ENCODE measurements around the gene FLOT1. TPM values are rescaled to one million over a fixed set of nuclear protein-coding genes. Genes with fewer than 3 reads are reported as not detected.
"Not testable (repeated sequence)": the region's sequence is repeated elsewhere in the genome, so short reads cannot be mapped to it uniquely, and the experiment has no call there.

Gene FLOT1
- total RNA-seq, 1 donor from 2014 or later: 77.6 TPM

- H3K4me2 ChIP-seq (ENCODE audit: low read length): no peak overlapping the region
- H3K4me3 Mint-ChIP-seq (ENCODE audit: unreplicated experiment): no peak overlapping the region
- peak overlapping the region; percentile 50 for H3K27ac ChIP-seq (ENCODE audit: low read depth, low read length)
- H3K4me1 ChIP-seq (ENCODE audit: insufficient read depth, low read length): peaks cover 30% of the 10 kb centered on the region
- H3K4me3 ChIP-seq (ENCODE audit: insufficient read depth, low read depth, low read length): no peak overlapping the region
- no peak for TF ChIP-seq EZH2 (IDR thresholded peaks at IDR 0.05; ENCODE audit: insufficient read depth, low read length)
- no peak for TF ChIP-seq CTCF (IDR thresholded peaks at IDR 0.05; ENCODE audit: insufficient read depth, low read depth, low read length)
- DNase-seq (ENCODE audit: low read depth) (no peak), FAIRE-seq (no peak)
- H3K79me2 ChIP-seq (ENCODE audit: insufficient read depth, low read length): no peaks in the 10 kb centered on the region
- H3K27me3 ChIP-seq (ENCODE audit: insufficient read depth, low read length): no peaks in the 10 kb centered on the region
- H3K27me3 Mint-ChIP-seq (ENCODE audit: low read depth, unreplicated experiment): no peaks in the 10 kb centered on the region
- no peaks in the 10 kb centered on the region for H4K20me1 ChIP-seq (ENCODE audit: insufficient read depth, low read length)
- H3K9ac ChIP-seq (ENCODE audit: low read length): no peak overlapping the region
- H3K36me3 Mint-ChIP-seq (ENCODE audit: low read depth, unreplicated experiment): no peaks in the 10 kb centered on the region
- H3K9me3 ChIP-seq (ENCODE audit: insufficient read depth, low read depth, low read length): no peaks in the 10 kb centered on the region
- peaks cover 47% of the 10 kb centered on the region for H3K4me1 Mint-ChIP-seq (ENCODE audit: low read depth, unreplicated experiment)
- peak overlapping the region; percentile 92 for H3K27ac Mint-ChIP-seq (ENCODE audit: unreplicated experiment)
- no peak overlapping the region for H2AFZ ChIP-seq (ENCODE audit: low read depth, low read length)
- no peaks in the 10 kb centered on the region for H3K36me3 ChIP-seq (ENCODE audit: insufficient read depth, low read length)
- no peaks in the 10 kb centered on the region for H3K9me3 Mint-ChIP-seq (ENCODE audit: unreplicated experiment)
Observed at GRCh38 chr6:30757261-30757904, 14.9 kb upstream of the FLOT1 start.

DNA sequence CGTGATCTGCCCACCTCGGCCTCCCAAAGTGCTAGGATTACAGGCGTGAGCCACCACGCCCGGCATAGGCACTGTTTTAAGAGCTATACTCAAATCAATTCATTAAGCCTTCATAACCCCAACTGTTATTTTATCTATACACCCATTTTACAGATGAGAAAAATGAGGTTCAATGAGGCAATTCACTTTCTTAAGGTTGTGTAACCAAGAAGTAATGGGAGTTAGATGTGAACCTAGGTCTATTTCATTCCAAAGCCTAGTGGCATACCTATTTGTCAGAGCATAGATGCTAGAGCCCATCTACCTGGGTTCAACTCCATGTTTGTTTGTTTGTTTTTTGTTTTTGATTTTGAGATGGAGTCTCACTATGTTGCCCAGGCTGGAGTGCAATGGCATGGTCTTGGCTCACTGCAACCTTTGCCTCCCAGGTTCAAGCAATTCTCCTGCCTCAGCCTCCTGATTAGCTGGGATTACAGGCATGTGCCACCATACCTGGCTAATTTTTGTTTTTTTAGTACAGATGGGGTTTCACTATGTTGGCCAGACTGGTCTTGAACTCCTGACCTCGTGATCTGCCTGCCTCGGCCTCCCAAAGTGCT is 14.0 kb upstream of the FLOT1 start:
- H3K4me3 Mint-ChIP-seq (ENCODE audit: unreplicated experiment); FAIRE-seq; H3K27me3 ChIP-seq (ENCODE audit: insufficient read depth, low read length); H3K36me3 Mint-ChIP-seq (ENCODE audit: low read depth, unreplicated experiment); H3K27ac ChIP-seq (ENCODE audit: low read depth, low read length); H3K9ac ChIP-seq (ENCODE audit: low read length); H3K9me3 Mint-ChIP-seq (ENCODE audit: unreplicated experiment); H3K4me3 ChIP-seq (ENCODE audit: insufficient read depth, low read depth, low read length); H2AFZ ChIP-seq (ENCODE audit: low read depth, low read length); H3K36me3 ChIP-seq (ENCODE audit: insufficient read depth, low read length); H3K27ac Mint-ChIP-seq (ENCODE audit: unreplicated experiment); H3K4me2 ChIP-seq (ENCODE audit: low read length); H3K27me3 Mint-ChIP-seq (ENCODE audit: low read depth, unreplicated experiment); DNase-seq (ENCODE audit: low read depth); H3K79me2 ChIP-seq (ENCODE audit: insufficient read depth, low read length); H4K20me1 ChIP-seq (ENCODE audit: insufficient read depth, low read length); H3K9me3 ChIP-seq (ENCODE audit: insufficient read depth, low read depth, low read length): not testable (repeated sequence)
- peaks cover 37% of the 10 kb centered on the region for H3K4me1 ChIP-seq (ENCODE audit: insufficient read depth, low read length)
- peaks cover 51% of the 10 kb centered on the region for H3K4me1 Mint-ChIP-seq (ENCODE audit: low read depth, unreplicated experiment)

GRCh38 chr6:30754631-30755030 is 12.1 kb upstream of the FLOT1 start:
- DNase-seq (ENCODE audit: low read depth) (peak; percentile 84), FAIRE-seq (no peak)
- Histone ChIP-seq H3K4me2 (ENCODE audit: low read length) (peak overlapping the region; percentile 38), H4K20me1 (ENCODE audit: insufficient read depth, low read length) (no peaks in the 10 kb centered on the region), H3K27ac (ENCODE audit: low read depth, low read length) (peak overlapping the region; percentile 99), H2AFZ (ENCODE audit: low read depth, low read length) (no peak overlapping the region), H3K9me3 (ENCODE audit: insufficient read depth, low read depth, low read length) (no peaks in the 10 kb centered on the region), H3K4me3 (ENCODE audit: insufficient read depth, low read depth, low read length) (no peak overlapping the region), H3K79me2 (ENCODE audit: insufficient read depth, low read length) (no peaks in the 10 kb centered on the region), H3K36me3 (ENCODE audit: insufficient read depth, low read length) (no peaks in the 10 kb centered on the region), H3K9ac (ENCODE audit: low read length) (peak overlapping the region; percentile 60), H3K4me1 (ENCODE audit: insufficient read depth, low read length) (peaks cover 49% of the 10 kb centered on the region), H3K27me3 (ENCODE audit: insufficient read depth, low read length) (no peaks in the 10 kb centered on the region)
- Mint-ChIP-seq H3K4me3 (ENCODE audit: unreplicated experiment) (no peak overlapping the region), H3K27me3 (ENCODE audit: low read depth, unreplicated experiment) (no peaks in the 10 kb centered on the region), H3K27ac (ENCODE audit: unreplicated experiment) (no peak overlapping the region), H3K4me1 (ENCODE audit: low read depth, unreplicated experiment) (peaks cover 43% of the 10 kb centered on the region), H3K9me3 (ENCODE audit: unreplicated experiment) (no peaks in the 10 kb centered on the region), H3K36me3 (ENCODE audit: low read depth, unreplicated experiment) (no peaks in the 10 kb centered on the region)
- TF ChIP-seq CTCF (IDR thresholded peaks at IDR 0.05; ENCODE audit: insufficient read depth, low read depth, low read length) (no peak), EZH2 (IDR thresholded peaks at IDR 0.05; ENCODE audit: insufficient read depth, low read length) (no peak)
